Thoracic aorta (tissue), 2 donors: ENCODE measurements around the gene VASH1. TPM values are rescaled to one million over a fixed set of nuclear protein-coding genes. Genes with fewer than 3 reads are reported as not detected.

Experiments
- ATAC-seq: fragments of 150-250 bp; one replicate; pipeline ENCODE4 v1.8.0; 2017; ENCODE audit warnings: low read depth; ENCODE audit not compliant: insufficient number of reproducible peaks, low FRiP score
- DNase-seq: peaks from one replicate; pipeline ENCODE4 v3.0.0-alpha.2; 2020; ENCODE audit warnings: low spot score
- H3K27ac ChIP-seq, 2 donors: fragments of 200-600 bp; sonication (generic); 1 replicate in 1 of 2; 2 replicates in 1 of 2; pipeline ENCODE4 v1.5.1; 2016; ENCODE audit warnings: mild to moderate bottlenecking in 2 of 2, moderate library complexity in 2 of 2
- H3K27me3 ChIP-seq: fragments of 200-600 bp; sonication (generic); replicated peaks from 2 replicates; pipeline ENCODE4 v1.6.0; 2016; ENCODE audit warnings: mild to moderate bottlenecking; ENCODE audit not compliant: insufficient read depth
- H3K36me3 ChIP-seq: fragments of 200-600 bp; sonication (generic); one replicate; pipeline ENCODE4 v1.5.1; 2016
- H3K4me1 ChIP-seq, 2 donors: fragments of 200-600 bp; sonication (generic); 1 replicate in 1 of 2; 2 replicates in 1 of 2; pipeline versions ENCODE4 v1.5.1 to v1.6.0; 2016; ENCODE audit warnings: low read depth in 2 of 2, mild to moderate bottlenecking in 1 of 2; ENCODE audit not compliant: control insufficient read depth in 1 of 2
- H3K4me3 ChIP-seq: fragments of 200-600 bp; sonication (generic); 2 replicates; pipeline ENCODE4 v1.5.1; 2016; ENCODE audit warnings: mild to moderate bottlenecking
- H3K9me3 ChIP-seq: fragments of 200-600 bp; sonication (generic); 2 replicates; pipeline ENCODE4 v1.5.1; 2016
- CTCF ChIP-seq: fragments of 200-600 bp; sonication (generic); IDR thresholded peaks from one replicate; pipeline ENCODE4 v1.5.1; 2019; ENCODE audit warnings: antibody characterized with exemption
- total RNA-seq, 2 donors: library from RNA; depleted of rRNA; stranded (reverse); fragments of >200 nt; gene quantifications; one replicate each; pipeline versions ENCODE4 v1.1.0 to v1.2.3, GENCODE V29; 2016

VASH1 gene
- total RNA-seq, 2 donors from 2014 or later, result 21.5 to 27.7 TPM

DNA sequence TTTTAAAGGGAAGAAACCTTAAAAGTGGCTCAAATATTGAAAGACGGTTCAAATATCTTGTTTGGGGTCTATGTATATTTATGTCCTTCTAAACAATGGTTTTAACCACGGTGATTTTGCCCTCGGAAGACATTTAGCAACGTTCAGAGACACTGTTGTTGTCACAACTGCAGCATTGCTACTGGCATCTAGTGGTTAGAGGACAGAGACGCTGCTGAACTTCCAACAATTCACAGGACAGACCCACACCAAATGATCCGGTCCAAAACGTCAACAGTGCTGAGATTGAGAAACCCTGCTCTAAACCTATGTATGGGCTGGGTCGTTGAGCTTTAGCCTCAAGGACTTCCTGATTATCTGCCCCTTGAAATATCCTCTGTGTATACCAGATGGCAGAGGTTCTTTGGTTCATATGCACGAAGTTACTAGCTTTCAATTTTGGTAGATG lies 49.7 kb downstream of the VASH1 start:
- ATAC-seq (no peak), DNase-seq (no peak)
- H3K4me1 ChIP-seq, result peaks cover 12 to 19% of the 10 kb centered on the region in 2 donors
- H3K9me3 ChIP-seq, result no peaks in the 10 kb centered on the region
- peak; percentile 31 for TF ChIP-seq CTCF
- peak overlapping the region; percentile 94 for H3K4me3 ChIP-seq
- H3K27me3 ChIP-seq, result no peaks in the 10 kb centered on the region
- peaks cover 15% of the 10 kb centered on the region for H3K36me3 ChIP-seq
- no peak overlapping the region for H3K27ac ChIP-seq

DNA sequence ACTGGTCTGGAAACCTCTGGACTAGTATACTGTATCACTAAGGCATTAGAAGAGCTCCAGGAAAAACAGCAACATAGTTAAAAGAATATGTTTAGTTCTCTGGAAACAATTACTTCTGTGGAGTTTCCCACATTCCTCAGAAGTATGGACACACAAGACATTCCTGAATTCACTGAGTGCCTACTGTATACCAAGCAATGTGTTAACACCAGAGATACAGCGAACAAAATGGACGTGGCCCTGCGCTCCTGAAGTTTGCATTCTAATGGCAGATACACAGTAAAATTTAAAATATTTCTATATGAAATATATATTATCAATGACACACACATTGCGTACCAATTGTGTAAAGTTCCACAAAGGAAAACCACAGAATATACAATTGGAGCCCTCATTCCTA lies 50.3 kb downstream of the VASH1 start:
- no peaks in the 10 kb centered on the region for H3K9me3 ChIP-seq
- H3K27me3 ChIP-seq, result no peaks in the 10 kb centered on the region
- TF ChIP-seq CTCF, result no peak
- H3K4me3 ChIP-seq, result peak overlapping the region; percentile 94
- no peak overlapping the region for H3K27ac ChIP-seq
- no peak for DNase-seq
- H3K4me1 ChIP-seq, result peaks cover 12 to 19% of the 10 kb centered on the region in 2 donors
- peaks cover 15% of the 10 kb centered on the region for H3K36me3 ChIP-seq
- no peak for ATAC-seq

- Histone ChIP-seq H3K4me3 (peak overlapping the region; percentile 94), H3K9me3 (no peaks in the 10 kb centered on the region), H3K36me3 (peaks cover 11% of the 10 kb centered on the region), H3K27me3 (no peaks in the 10 kb centered on the region), H3K27ac (peak overlapping the region; percentile 39 to 70), H3K4me1 (peaks cover 12 to 19% of the 10 kb centered on the region in 2 donors)
- DNase-seq (no peak), ATAC-seq (no peak)
- TF ChIP-seq CTCF, result no peak
Measured at GRCh38 chr14:76812093-76812421, 50.8 kb downstream of the VASH1 start.

GRCh38 chr14:76812422-76813383 lies 51.4 kb downstream of the VASH1 start, which contains the start of gene ANGEL1:
Gene ANGEL1 (minus strand): TSS chr14:76812882. CDS start chr14:76812827, 55 bp downstream.
- peaks cover 4% of the 10 kb centered on the region for H3K36me3 ChIP-seq
- peak; percentile 92 for ATAC-seq
- no peaks in the 10 kb centered on the region for H3K9me3 ChIP-seq
- peak within 1 kb of the TSS; percentile 39 to 70 for H3K27ac ChIP-seq
- no peaks in the 10 kb centered on the region for H3K27me3 ChIP-seq
- H3K4me3 ChIP-seq, result peak within 1 kb of the TSS; percentile 94
- peak; percentile 79 for DNase-seq
- TF ChIP-seq CTCF, result no peak
- H3K4me1 ChIP-seq, result peaks cover 12 to 19% of the 10 kb centered on the region in 2 donors
